PC-3 (cell line): Measurements from ENCODE around the gene MTCH1.

Experiments
- EZH2 ChIP-seq: fragments of 300-600 bp; sonication (generic); IDR thresholded peaks from one replicate; pipeline ENCODE4 v1.6.1; 2017; ENCODE audit warnings: antibody characterized with exemption, mild to moderate bottlenecking, low read length; ENCODE audit not compliant: unreplicated experiment
- EZH2phosphoT487 ChIP-seq: fragments of 300-600 bp; sonication (generic); IDR thresholded peaks from 2 replicates; pipeline ENCODE4 v1.6.1; 2018; ENCODE audit warnings: mild to moderate bottlenecking, antibody characterized with exemption, low read length, borderline replicate concordance
- TF ChIP-seq, protein P1 (sequence below): fragments of 300-600 bp; sonication (generic); conservative IDR thresholded peaks from 2 replicates; pipeline ENCODE4 v1.5.1; 2017; ENCODE audit warnings: antibody characterized with exemption, low read depth, mild to moderate bottlenecking, low read length

DNA sequence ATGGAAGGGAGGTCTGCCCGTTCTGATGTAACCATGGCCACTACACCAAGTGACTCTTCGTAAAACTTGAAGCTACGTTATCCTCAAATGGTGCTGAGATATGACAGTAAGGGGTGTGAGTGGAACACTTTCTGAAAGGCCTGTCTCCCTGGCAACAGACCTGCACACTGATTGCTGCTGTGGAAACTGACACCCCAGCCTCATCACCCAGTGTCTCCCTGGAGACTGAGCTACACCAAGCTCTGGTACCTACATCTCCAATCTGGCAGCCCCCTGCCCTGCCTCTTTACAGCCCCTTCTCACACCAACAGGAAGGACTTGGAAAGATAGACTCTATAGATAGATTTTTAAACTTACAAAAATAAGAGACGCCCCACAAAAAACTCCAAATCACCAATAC is 18.2 kb downstream of the MTCH1 start:
- TF ChIP-seq, protein P1, sequence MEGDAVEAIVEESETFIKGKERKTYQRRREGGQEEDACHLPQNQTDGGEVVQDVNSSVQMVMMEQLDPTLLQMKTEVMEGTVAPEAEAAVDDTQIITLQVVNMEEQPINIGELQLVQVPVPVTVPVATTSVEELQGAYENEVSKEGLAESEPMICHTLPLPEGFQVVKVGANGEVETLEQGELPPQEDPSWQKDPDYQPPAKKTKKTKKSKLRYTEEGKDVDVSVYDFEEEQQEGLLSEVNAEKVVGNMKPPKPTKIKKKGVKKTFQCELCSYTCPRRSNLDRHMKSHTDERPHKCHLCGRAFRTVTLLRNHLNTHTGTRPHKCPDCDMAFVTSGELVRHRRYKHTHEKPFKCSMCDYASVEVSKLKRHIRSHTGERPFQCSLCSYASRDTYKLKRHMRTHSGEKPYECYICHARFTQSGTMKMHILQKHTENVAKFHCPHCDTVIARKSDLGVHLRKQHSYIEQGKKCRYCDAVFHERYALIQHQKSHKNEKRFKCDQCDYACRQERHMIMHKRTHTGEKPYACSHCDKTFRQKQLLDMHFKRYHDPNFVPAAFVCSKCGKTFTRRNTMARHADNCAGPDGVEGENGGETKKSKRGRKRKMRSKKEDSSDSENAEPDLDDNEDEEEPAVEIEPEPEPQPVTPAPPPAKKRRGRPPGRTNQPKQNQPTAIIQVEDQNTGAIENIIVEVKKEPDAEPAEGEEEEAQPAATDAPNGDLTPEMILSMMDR: no peak
- TF ChIP-seq EZH2 (no peak), EZH2phosphoT487 (no peak)
